ENCODE results near the gene ZNF619. TPM values are rescaled to one million over a fixed set of nuclear protein-coding genes. Genes with fewer than 3 reads are reported as not detected.

Gene ZNF619
- polyA plus RNA-seq, 1 of the 3 experiments (the other 2 are of a cell fraction), result 1.6 TPM

DNA sequence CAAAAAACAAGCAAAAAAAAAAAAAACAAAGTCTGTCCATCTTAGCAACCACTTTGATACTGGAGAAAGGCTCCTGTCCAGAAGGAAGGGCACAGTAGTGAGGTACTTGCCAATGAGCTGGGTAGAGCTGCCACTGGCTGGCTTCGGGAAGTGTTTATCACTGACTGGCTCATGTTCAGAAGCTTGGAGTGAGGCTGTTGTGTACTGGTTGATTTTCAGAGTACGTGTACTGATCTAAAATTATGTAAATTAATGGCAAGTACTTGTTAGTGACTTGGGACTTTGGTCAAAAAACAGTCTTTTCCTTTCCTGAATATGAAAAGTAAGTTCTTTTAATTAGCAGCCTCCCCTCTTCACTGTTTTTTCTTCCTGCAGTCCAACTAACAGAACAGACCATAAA is 46.9 kb downstream of the ZNF619 start:
- Histone ChIP-seq H3K4me2 (peak overlapping the region; percentile 98; the same call in 1 of the 2 replicates), H3K27ac (ENCODE audit: low read depth in 2 of 2, low read length in 1 of 2) (peak overlapping the region; percentile 73 to 86; a peak in 2 of 4 replicates), H3K9ac (peak overlapping the region; percentile 97; the same call in 1 of the 2 replicates), H3K9me3 (no peaks in the 10 kb centered on the region), H3K4me1 (ENCODE audit: control insufficient read depth in 1 of 2, insufficient read depth in 2 of 2, low read depth in 1 of 2, low read length in 1 of 2) (peaks cover 0 to 7% of the 10 kb centered on the region in 2 experiments; a peak in 1 of 4 replicates), H3K9me2 (no peaks in the 10 kb centered on the region), H3K27me3 (ENCODE audit: insufficient read depth) (no peaks in the 10 kb centered on the region), H4K20me1 (ENCODE audit: insufficient read depth) (no peaks in the 10 kb centered on the region), H3F3A (replicated peaks; ENCODE audit: insufficient read depth) (peaks cover 4% of the 10 kb centered on the region), H3K4me3 (ENCODE audit: low read depth in 2 of 2, low read length in 1 of 2) (peak overlapping the region in 1 of 2 experiments; percentile 87; a peak in 1 of 4 replicates), H2AFZ (ENCODE audit: low read depth) (peak overlapping the region; percentile 96), H3K79me2 (ENCODE audit: insufficient read depth) (peaks cover 35% of the 10 kb centered on the region), H3K36me3 (replicated peaks in 1 of 2; ENCODE audit: control insufficient read depth in 1 of 2, insufficient read depth in 2 of 2, low read length in 1 of 2) (peaks cover 13 to 26% of the 10 kb centered on the region in 2 experiments)
- 95% methylated on average over 2 of the region's 2 CpGs for WGBS (ENCODE audit: low lambda C conversion rate)
- TF ChIP-seq, protein P1, sequence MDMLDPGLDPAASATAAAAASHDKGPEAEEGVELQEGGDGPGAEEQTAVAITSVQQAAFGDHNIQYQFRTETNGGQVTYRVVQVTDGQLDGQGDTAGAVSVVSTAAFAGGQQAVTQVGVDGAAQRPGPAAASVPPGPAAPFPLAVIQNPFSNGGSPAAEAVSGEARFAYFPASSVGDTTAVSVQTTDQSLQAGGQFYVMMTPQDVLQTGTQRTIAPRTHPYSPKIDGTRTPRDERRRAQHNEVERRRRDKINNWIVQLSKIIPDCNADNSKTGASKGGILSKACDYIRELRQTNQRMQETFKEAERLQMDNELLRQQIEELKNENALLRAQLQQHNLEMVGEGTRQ (IDR thresholded peaks at IDR 0.05; ENCODE audit: borderline replicate concordance, low read depth, low read length), result no peak
- TF ChIP-seq RCOR1 (IDR thresholded peaks at IDR 0.05; ENCODE audit: low read length) (no peak), MEF2A (IDR thresholded peaks at IDR 0.05; ENCODE audit: borderline replicate concordance, low read depth) (no peak), EZH2phosphoT487 (IDR thresholded peaks at IDR 0.05; ENCODE audit: borderline replicate concordance, low read depth) (no peak), EP300 (IDR thresholded peaks at IDR 0.05; ENCODE audit: borderline replicate concordance in 1 of 2, low read depth in 1 of 2, low read length in 1 of 2) (no peak), RXRA (IDR thresholded peaks at IDR 0.05; ENCODE audit: borderline replicate concordance, low read depth) (no peak), SMC3 (IDR thresholded peaks at IDR 0.05; ENCODE audit: low read depth, low read length) (no peak), NFIC (IDR thresholded peaks at IDR 0.05; ENCODE audit: borderline replicate concordance) (no peak), TEAD4 (IDR thresholded peaks at IDR 0.05; ENCODE audit: borderline replicate concordance, insufficient read depth) (no peak), RFX5 (IDR thresholded peaks at IDR 0.05; ENCODE audit: low read length) (no peak), FOXM1 (IDR thresholded peaks at IDR 0.05; ENCODE audit: low read depth) (no peak)
- TF ChIP-seq, protein P2, sequence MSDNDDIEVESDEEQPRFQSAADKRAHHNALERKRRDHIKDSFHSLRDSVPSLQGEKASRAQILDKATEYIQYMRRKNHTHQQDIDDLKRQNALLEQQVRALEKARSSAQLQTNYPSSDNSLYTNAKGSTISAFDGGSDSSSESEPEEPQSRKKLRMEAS (IDR thresholded peaks at IDR 0.05; ENCODE audit: low read depth), result no peak
- TF ChIP-seq, protein P3, sequence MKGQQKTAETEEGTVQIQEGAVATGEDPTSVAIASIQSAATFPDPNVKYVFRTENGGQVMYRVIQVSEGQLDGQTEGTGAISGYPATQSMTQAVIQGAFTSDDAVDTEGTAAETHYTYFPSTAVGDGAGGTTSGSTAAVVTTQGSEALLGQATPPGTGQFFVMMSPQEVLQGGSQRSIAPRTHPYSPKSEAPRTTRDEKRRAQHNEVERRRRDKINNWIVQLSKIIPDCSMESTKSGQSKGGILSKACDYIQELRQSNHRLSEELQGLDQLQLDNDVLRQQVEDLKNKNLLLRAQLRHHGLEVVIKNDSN (IDR thresholded peaks at IDR 0.05; ENCODE audit: borderline replicate concordance, low read depth), result no peak
- CTCF ChIA-PET, result interaction anchor here (1.1 to 2.5 kb wide), 3 partner anchors 18 to 1576 kb away, joined by 3 to 9 read pairs (median 7); partner anchors contain the start of gene ZNF620
- peak; percentile 20 for DNase-seq
- POLR2A ChIA-PET, result interaction anchor here (1.3 to 3.6 kb wide), 4 partner anchors 9 to 676 kb away, joined by 4 to 45 read pairs (median 7); partner anchors contain the start of genes CTNNB1, RPL14 and ZNF620

DNA sequence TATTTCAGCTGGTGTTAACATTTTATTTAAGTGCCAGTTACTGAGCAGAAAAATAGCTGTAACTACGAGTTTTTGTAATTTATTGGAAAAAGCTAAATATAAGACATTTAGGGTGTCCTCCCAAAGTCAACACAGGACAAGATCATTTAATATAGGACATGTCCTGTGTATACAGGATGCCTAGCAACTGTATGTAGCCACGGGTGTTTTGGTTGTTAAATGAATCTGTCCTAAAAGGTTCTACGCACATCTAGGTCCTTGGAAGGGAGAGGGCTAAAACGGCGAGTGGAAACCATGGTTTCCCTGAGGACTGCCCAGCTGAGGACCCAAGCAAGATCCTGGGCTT is 47.3 kb downstream of the ZNF619 start:
- CTCF ChIA-PET, result interaction anchor here (1.0 to 2.5 kb wide), 4 partner anchors 18 to 1575 kb away, joined by 3 to 9 read pairs (median 5); partner anchors contain the start of gene ZNF620
- H3K27me3 ChIP-seq (ENCODE audit: insufficient read depth), result no peaks in the 10 kb centered on the region
- H3K79me2 ChIP-seq (ENCODE audit: insufficient read depth), result peaks cover 38% of the 10 kb centered on the region
- H3K4me1 ChIP-seq (ENCODE audit: control insufficient read depth in 1 of 2, insufficient read depth in 2 of 2, low read depth in 1 of 2, low read length in 1 of 2), result peaks cover 0 to 7% of the 10 kb centered on the region in 2 experiments; a peak in 1 of 4 replicates
- H3K36me3 ChIP-seq (replicated peaks in 1 of 2; ENCODE audit: control insufficient read depth in 1 of 2, insufficient read depth in 2 of 2, low read length in 1 of 2), result peaks cover 17 to 26% of the 10 kb centered on the region in 2 experiments
- H3K9ac ChIP-seq, result peak overlapping the region; percentile 97
- no peak for TF ChIP-seq TCF12 (IDR thresholded peaks at IDR 0.05)
- no peak for TF ChIP-seq NRF1 (IDR thresholded peaks at IDR 0.05; ENCODE audit: low read depth, low read length)
- TF ChIP-seq, protein P4, sequence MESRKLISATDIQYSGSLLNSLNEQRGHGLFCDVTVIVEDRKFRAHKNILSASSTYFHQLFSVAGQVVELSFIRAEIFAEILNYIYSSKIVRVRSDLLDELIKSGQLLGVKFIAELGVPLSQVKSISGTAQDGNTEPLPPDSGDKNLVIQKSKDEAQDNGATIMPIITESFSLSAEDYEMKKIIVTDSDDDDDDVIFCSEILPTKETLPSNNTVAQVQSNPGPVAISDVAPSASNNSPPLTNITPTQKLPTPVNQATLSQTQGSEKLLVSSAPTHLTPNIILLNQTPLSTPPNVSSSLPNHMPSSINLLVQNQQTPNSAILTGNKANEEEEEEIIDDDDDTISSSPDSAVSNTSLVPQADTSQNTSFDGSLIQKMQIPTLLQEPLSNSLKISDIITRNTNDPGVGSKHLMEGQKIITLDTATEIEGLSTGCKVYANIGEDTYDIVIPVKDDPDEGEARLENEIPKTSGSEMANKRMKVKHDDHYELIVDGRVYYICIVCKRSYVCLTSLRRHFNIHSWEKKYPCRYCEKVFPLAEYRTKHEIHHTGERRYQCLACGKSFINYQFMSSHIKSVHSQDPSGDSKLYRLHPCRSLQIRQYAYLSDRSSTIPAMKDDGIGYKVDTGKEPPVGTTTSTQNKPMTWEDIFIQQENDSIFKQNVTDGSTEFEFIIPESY (IDR thresholded peaks at IDR 0.05; ENCODE audit: borderline replicate concordance, low read depth), result no peak
- TF ChIP-seq, protein P5, sequence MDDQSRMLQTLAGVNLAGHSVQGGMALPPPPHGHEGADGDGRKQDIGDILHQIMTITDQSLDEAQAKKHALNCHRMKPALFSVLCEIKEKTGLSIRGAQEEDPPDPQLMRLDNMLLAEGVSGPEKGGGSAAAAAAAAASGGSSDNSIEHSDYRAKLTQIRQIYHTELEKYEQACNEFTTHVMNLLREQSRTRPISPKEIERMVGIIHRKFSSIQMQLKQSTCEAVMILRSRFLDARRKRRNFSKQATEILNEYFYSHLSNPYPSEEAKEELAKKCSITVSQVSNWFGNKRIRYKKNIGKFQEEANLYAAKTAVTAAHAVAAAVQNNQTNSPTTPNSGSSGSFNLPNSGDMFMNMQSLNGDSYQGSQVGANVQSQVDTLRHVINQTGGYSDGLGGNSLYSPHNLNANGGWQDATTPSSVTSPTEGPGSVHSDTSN (IDR thresholded peaks at IDR 0.05), result no peak
- TF ChIP-seq CHD2 (IDR thresholded peaks at IDR 0.05; ENCODE audit: low read length, partially characterized antibody), result no peak
- no peak for TF ChIP-seq FOXM1 (IDR thresholded peaks at IDR 0.05; ENCODE audit: low read depth)
- no peak for TF ChIP-seq MXI1 (IDR thresholded peaks at IDR 0.05; ENCODE audit: low read depth, low read length)
- TF ChIP-seq, protein P1 (IDR thresholded peaks at IDR 0.05; ENCODE audit: borderline replicate concordance, low read depth, low read length), result no peak
- TF ChIP-seq GATA2 (CRISPR knock-in tag; IDR thresholded peaks at IDR 0.05), result no peak
- no peak for TF ChIP-seq RXRA (IDR thresholded peaks at IDR 0.05; ENCODE audit: borderline replicate concordance, low read depth)
- no peak for TF ChIP-seq RAD21 (IDR thresholded peaks at IDR 0.05; ENCODE audit: low read length)
- H3K4me2 ChIP-seq, result peak overlapping the region; percentile 98
- DNase-seq, result no peak
- 33% methylated on average over 5 of the region's 5 CpGs for WGBS (ENCODE audit: low lambda C conversion rate)
- H3K27ac ChIP-seq (ENCODE audit: low read depth in 2 of 2, low read length in 1 of 2), result peak overlapping the region; percentile 73 to 86
- H3F3A ChIP-seq (replicated peaks; ENCODE audit: insufficient read depth), result peaks cover 4% of the 10 kb centered on the region
- H3K9me2 ChIP-seq, result no peaks in the 10 kb centered on the region
- POLR2A ChIA-PET, result interaction anchor here (1.0 to 3.6 kb wide), 6 partner anchors 9 to 675 kb away, joined by 4 to 45 read pairs (median 4); partner anchors contain the start of genes CTNNB1, RPL14, ZNF619 and ZNF620
- H3K9me3 ChIP-seq, result no peaks in the 10 kb centered on the region
- H2AFZ ChIP-seq (ENCODE audit: low read depth), result peak overlapping the region; percentile 96
- H4K20me1 ChIP-seq (ENCODE audit: insufficient read depth), result no peaks in the 10 kb centered on the region
- H3K4me3 ChIP-seq (ENCODE audit: low read depth in 2 of 2, low read length in 1 of 2), result peak overlapping the region; percentile 83 to 87
